IMR-90 (cell line): Measurements from ENCODE around the gene CEP128. TPM values are rescaled to one million over a fixed set of nuclear protein-coding genes. Genes with fewer than 3 reads are reported as not detected.

Experiments used
- ATAC-seq: fragments of 200-7000 bp; cut with Tn5 transposase; 2 replicates; pipeline ENCODE4 v1.9.1; 2020; ENCODE audit warnings: low read depth, mild to moderate bottlenecking, moderate library complexity
- BruUV-seq: library from RNA; stranded (reverse); fragments of 400-500 nt; replicated peaks from 2 replicates; lab custom pipeline; 2021; lab: Mats Ljungman, UMichigan
- CTCF ChIA-PET: fragments of 300-600 bp; formaldehyde crosslinking; extraction: SDS; loops from one replicate; lab custom pipeline; 2021; ENCODE audit warnings: antibody characterized with exemption; lab: Yijun Ruan, JAX
- POLR2A ChIA-PET: fragments of 300-600 bp; sonication (Branson Sonifier 250); formaldehyde crosslinking; loops from one replicate; lab custom pipeline; 2022; ENCODE audit warnings: antibody characterized with exemption; ENCODE audit not compliant: unreplicated experiment; lab: Charles Lee
- DNase-seq: peaks from one replicate; pipeline ENCODE4 v3.0.0; 2013
- H2AFZ ChIP-seq: replicated peaks from 2 replicates; pipeline ENCODE3; 2013; ENCODE audit warnings: low read length, mild to moderate bottlenecking; ENCODE audit not compliant: poor library complexity
- H2AK5ac ChIP-seq: 2 replicates; pipeline ENCODE4 v1.6.1; 2013; ENCODE audit warnings: low read depth, low read length, inconsistent platforms
- H2AK9ac ChIP-seq: replicated peaks from 2 replicates; pipeline ENCODE3; 2013; ENCODE audit warnings: mild to moderate bottlenecking, low read depth, low read length, moderate library complexity; ENCODE audit not compliant: poor library complexity
- H2BK120ac ChIP-seq: 2 replicates; pipeline ENCODE4 v1.6.1; 2013; ENCODE audit warnings: low read depth, low read length, inconsistent platforms
- H2BK15ac ChIP-seq: 3 replicates; pipeline ENCODE4 v1.6.1; 2013; ENCODE audit warnings: low read depth, low read length, inconsistent platforms
- H2BK20ac ChIP-seq: 2 replicates; pipeline ENCODE4 v1.6.1; 2013; ENCODE audit warnings: low read depth, mild to moderate bottlenecking, inconsistent platforms, low read length, moderate library complexity
- H2BK5ac ChIP-seq: 2 replicates; pipeline ENCODE4 v1.6.1; 2013; ENCODE audit warnings: mild to moderate bottlenecking, low read depth, low read length, inconsistent platforms; ENCODE audit not compliant: poor library complexity, severe bottlenecking
- H3K14ac ChIP-seq: replicated peaks from 2 replicates; pipeline ENCODE4 v1.6.1; 2013; ENCODE audit warnings: low read depth, low read length, inconsistent platforms
- H3K18ac ChIP-seq: 2 replicates; pipeline ENCODE4 v1.6.1; 2013; ENCODE audit warnings: low read depth, low read length, control low read depth
- H3K23ac ChIP-seq: 2 replicates; pipeline ENCODE4 v1.6.1; 2013; ENCODE audit warnings: low read depth, low read length, inconsistent platforms
- H3K27ac ChIP-seq: 2 replicates; pipeline ENCODE4 v1.5.1; 2013; ENCODE audit warnings: mild to moderate bottlenecking, control low read depth, low read length; ENCODE audit not compliant: insufficient read depth
- H3K27me3 ChIP-seq: 2 replicates; pipeline ENCODE4 v1.6.1; 2013; ENCODE audit warnings: low read length; ENCODE audit not compliant: control insufficient read depth, insufficient read depth
- H3K36me3 ChIP-seq: 2 replicates; pipeline ENCODE4 v1.6.1; 2013; ENCODE audit warnings: low read length, mixed read lengths; ENCODE audit not compliant: control insufficient read depth, insufficient read depth
- H3K4ac ChIP-seq: 2 replicates; pipeline ENCODE4 v1.6.1; 2013; ENCODE audit warnings: low read depth, low read length, inconsistent platforms
- H3K4me1 ChIP-seq: 2 replicates; pipeline ENCODE4 v1.6.1; 2013; ENCODE audit warnings: low read length, mixed read lengths; ENCODE audit not compliant: control insufficient read depth, insufficient read depth
- H3K4me2 ChIP-seq: 2 replicates; pipeline ENCODE4 v1.6.1; 2013; ENCODE audit warnings: low read depth, mild to moderate bottlenecking, control low read depth, low read length, moderate library complexity
- H3K4me3 ChIP-seq: 2 replicates; pipeline ENCODE4 v1.5.1; 2013; ENCODE audit warnings: low read depth, mild to moderate bottlenecking, control low read depth, low read length, moderate library complexity; ENCODE audit not compliant: insufficient read depth
- H3K56ac ChIP-seq: 2 replicates; pipeline ENCODE4 v1.6.1; 2013; ENCODE audit warnings: low read length, inconsistent platforms; ENCODE audit not compliant: insufficient read depth; ENCODE audit errors: extremely low read depth
- H3K79me1 ChIP-seq, 2 experiments: 2 replicates each; pipeline ENCODE4 v1.6.1; 2013; ENCODE audit warnings: low read length in 2 of 2, inconsistent platforms in 1 of 2, low read depth in 1 of 2
- H3K9ac ChIP-seq: 2 replicates; pipeline ENCODE4 v1.6.1; 2013; ENCODE audit warnings: low read depth, low read length, control low read depth
- H3K9me1 ChIP-seq: 2 replicates; pipeline ENCODE4 v1.6.1; 2013; ENCODE audit warnings: low read length, inconsistent platforms; ENCODE audit not compliant: insufficient read depth
- H3K9me3 ChIP-seq: 2 replicates; pipeline ENCODE4 v1.6.1; 2013; ENCODE audit warnings: low read length; ENCODE audit not compliant: control insufficient read depth, insufficient read depth
- H4K20me1 ChIP-seq: 2 replicates; pipeline ENCODE4 v1.6.1; 2013; ENCODE audit warnings: low read length, inconsistent platforms; ENCODE audit not compliant: insufficient read depth
- H4K5ac ChIP-seq: 2 replicates; pipeline ENCODE4 v1.6.1; 2013; ENCODE audit warnings: mild to moderate bottlenecking, low read depth, low read length, control low read depth
- H4K8ac ChIP-seq, 2 experiments: 2 replicates each; pipeline ENCODE4 v1.6.1; 2013; ENCODE audit warnings: low read depth in 2 of 2, low read length in 2 of 2, control low read depth in 1 of 2, inconsistent platforms in 1 of 2
- H4K91ac ChIP-seq: 2 replicates; pipeline ENCODE4 v1.6.1; 2013; ENCODE audit warnings: low read depth, low read length, inconsistent platforms; ENCODE audit not compliant: insufficient read depth
- MAFK ChIP-seq: IDR thresholded peaks from 2 replicates; pipeline ENCODE4 v1.6.1; 2012; ENCODE audit warnings: low read depth, low read length, improper control_type of control experiment
- WGBS, 2 experiments: methylation state at CpG; one replicate each; pipeline versions ENCODE4 v1.1.5 to v1.1.7; 2013; ENCODE audit warnings: missing lambda C conversion rate in 2 of 2; ENCODE audit not compliant: insufficient read length in 1 of 2; ENCODE audit errors: extremely low coverage in 2 of 2; 5-methylcytosine and 5-hydroxymethylcytosine counted together
- dilution Hi-C: fragments of 300-500 bp; cut with HindIII; formaldehyde crosslinking; loops from one replicate; pipeline ENCODE4 v1.14.3; 2018; ENCODE audit warnings: low sequenced_read_pairs; ENCODE audit not compliant: unreplicated experiment
- in situ Hi-C: fragments of 300-500 bp; cut with MboI; formaldehyde crosslinking; loops from 3 replicates; pipeline ENCODE4 v1.14.3; 2019; ENCODE audit warnings: low sequenced_read_pairs, inconsistent platforms, mixed read lengths
- intact Hi-C: fragments of 100-400 bp; cut with micrococcal nuclease; formaldehyde crosslinking; loops from 2 replicates; pipeline ENCODE4 v1.10.0; 2022
- polyA plus RNA-seq, 3 experiments: library from polyadenylated mRNA; depleted of rRNA; stranded (reverse); fragments of >200 nt; gene quantifications; 2 replicates each; pipeline ENCODE4 v1.2.3, GENCODE V29; 2012; ENCODE audit warnings: low replicate concordance in 1 of 3
- total RNA-seq: library from RNA; depleted of rRNA; stranded (reverse); fragments of >200 nt; gene quantifications from 2 replicates; pipeline ENCODE4 v1.2.3, GENCODE V29; 2012

Gene CEP128
- total and polyA plus RNA-seq, 2 of the 4 experiments (the other 2 are of a cell fraction) = 1.9 to 5.7 TPM

DNA sequence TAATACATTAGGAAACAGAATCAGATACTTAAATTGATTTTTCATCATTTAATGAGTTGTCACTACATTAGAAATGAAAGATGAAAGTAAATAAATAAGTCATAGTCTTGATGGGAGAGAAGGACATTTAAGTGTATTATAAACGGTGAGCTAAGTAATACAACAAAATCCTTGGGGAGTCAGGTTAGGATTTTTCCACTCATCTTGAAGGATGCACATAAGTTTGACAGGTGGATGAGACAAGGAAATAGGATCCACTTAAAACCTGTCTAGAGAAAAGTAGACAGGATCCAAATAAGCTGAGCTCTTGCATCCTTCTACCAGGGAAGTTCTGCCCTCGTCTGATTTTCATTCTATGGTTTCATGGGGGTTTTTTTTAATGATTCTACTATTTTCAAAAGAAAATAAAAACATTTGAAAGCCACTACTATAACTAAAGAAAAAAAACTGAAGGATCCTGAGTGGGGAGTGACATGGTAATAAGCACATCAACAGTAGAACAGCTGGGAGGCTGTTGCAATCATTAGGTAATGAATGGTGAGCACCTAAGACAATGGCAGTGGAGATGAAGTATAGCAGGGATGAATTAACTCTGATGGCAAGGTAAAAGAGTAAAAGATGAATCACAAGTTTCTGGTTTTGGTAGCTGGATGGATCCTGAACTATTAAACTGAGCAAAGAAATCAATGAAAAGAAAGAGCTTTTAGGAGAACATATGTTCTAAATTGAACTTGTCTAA is 17.0 kb downstream of the CEP128 start:
- no peak overlapping the region for H2BK120ac ChIP-seq
- 86% methylated on average over 1 of the region's 2 CpGs; no CpG with 5 or more reads in 1 of the 2 experiments for WGBS, 2 experiments
- H4K5ac ChIP-seq = no peak overlapping the region
- H3K23ac ChIP-seq = no peak overlapping the region
- ATAC-seq (no peak), DNase-seq (no peak)
- ChIA-PET CTCF (no interaction called here), POLR2A (no interaction called here)
- no peak overlapping the region for H2BK5ac ChIP-seq
- H3K56ac ChIP-seq = no peak overlapping the region
- intact Hi-C loops (no loop called here), in situ Hi-C loops (no loop called here), dilution Hi-C loops (no loop called here)
- H3K27me3 ChIP-seq = no peaks in the 10 kb centered on the region
- no peak overlapping the region for H2AK9ac ChIP-seq
- no TSS peak for BruUV-seq
- no peak overlapping the region for H4K8ac ChIP-seq
- no peak overlapping the region for H3K4me3 ChIP-seq
- H2AK5ac ChIP-seq = no peak overlapping the region
- no peak overlapping the region for H3K18ac ChIP-seq
- no peak for TF ChIP-seq MAFK
- H2BK20ac ChIP-seq = no peak overlapping the region
- no peaks in the 10 kb centered on the region for H4K20me1 ChIP-seq
- no peak overlapping the region for H2BK15ac ChIP-seq
- H3K14ac ChIP-seq = no peak overlapping the region
- peaks cover 6% of the 10 kb centered on the region; the same call in 1 of the 2 replicates for H3K9me3 ChIP-seq
- H3K4ac ChIP-seq = no peak overlapping the region
- H3K9ac ChIP-seq = no peak overlapping the region
- no peak overlapping the region for H3K4me2 ChIP-seq
- H3K4me1 ChIP-seq = peaks cover 11% of the 10 kb centered on the region
- H3K79me1 ChIP-seq = peaks cover 18 to 33% of the 10 kb centered on the region in 2 experiments
- peaks cover 16% of the 10 kb centered on the region for H3K9me1 ChIP-seq
- no peak overlapping the region for H4K91ac ChIP-seq
- H3K36me3 ChIP-seq = no peaks in the 10 kb centered on the region
- no peak overlapping the region for H2AFZ ChIP-seq
- H3K27ac ChIP-seq = no peak overlapping the region
